Measurements from ENCODE around the gene TYMP.

Gene TYMP

GRCh38 chr22:50505776-50506610 lies 23.8 kb downstream of the TYMP start:
- DNase-seq (ENCODE audit: low read depth) = no peak

DNA sequence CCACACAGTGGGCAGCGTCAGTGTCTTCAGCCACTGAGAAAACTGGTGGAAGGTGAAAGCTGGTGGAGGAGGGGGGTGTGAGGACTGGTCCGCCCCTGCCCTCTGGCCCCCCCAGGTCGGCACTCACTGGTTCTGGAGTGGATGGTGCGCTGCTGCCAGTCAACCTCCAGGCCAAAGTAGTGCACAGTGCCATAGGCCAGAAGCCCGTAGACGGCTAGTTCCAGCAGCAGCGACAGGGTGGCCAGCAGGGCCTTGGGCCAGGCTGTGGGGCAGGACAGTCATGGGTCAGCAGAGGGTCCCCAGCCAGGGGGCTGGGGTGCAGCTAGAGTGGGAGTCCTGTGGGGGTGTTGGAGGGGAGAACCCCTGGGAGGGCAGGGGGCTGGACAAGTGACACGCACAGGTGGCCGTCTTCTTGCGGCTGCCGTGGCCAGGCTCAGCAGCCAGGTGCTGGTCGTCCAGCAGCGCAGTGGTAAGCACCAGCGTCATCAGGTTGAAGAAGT lies 24.5 kb downstream of the TYMP start:
- DNase-seq (ENCODE audit: low read depth) = no peak

- no peak for DNase-seq (ENCODE audit: low read depth)
Observed at GRCh38 chr22:50504369-50505211, 25.2 kb downstream of the TYMP start.

GRCh38 chr22:50503475-50504145 lies 26.2 kb downstream of the TYMP start:
- no peak for DNase-seq (ENCODE audit: low read depth)

DNA sequence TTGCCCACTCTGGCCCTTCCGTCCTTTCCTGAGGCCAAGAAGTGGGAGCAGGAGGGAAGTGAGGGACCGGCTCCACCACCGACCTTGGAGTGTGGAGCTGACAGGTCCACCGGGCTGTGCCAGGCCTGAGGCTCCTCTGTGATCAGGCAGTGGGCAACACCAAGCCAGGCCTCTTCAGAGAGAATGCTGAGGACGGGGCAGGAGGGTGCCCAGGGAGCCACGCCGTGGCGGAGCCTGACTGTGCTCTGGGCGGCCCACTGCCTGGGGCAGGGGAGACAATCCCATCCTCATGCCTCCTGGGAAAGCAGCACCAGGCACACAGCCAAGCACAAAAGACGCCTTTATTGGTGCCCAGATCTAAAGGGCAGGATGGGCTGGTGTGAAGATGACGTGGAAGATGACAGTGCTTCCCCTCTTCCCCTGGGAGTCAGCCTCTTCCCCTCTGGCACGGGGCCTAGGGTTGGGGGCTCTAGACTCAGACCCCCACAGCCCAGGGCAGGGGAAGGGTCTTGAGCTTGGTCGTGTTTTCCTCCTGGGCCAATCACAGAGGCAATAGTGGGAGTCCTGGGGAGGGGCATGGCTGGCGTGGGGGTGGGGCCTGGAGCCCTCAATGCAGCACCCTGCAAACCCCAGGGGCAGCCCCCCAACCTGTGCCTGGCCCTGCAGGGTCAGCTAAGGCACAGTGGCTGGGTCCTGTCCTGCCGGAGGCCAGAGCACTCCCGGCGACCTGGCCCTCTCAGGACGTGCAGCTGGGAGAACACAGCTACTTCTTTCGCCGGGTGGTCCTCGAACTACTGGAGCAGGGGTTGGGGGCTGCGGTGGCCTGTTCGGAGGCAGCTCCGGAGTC lies 27.0 kb downstream of the TYMP start:
- DNase-seq (ENCODE audit: low read depth) = no peak

DNA sequence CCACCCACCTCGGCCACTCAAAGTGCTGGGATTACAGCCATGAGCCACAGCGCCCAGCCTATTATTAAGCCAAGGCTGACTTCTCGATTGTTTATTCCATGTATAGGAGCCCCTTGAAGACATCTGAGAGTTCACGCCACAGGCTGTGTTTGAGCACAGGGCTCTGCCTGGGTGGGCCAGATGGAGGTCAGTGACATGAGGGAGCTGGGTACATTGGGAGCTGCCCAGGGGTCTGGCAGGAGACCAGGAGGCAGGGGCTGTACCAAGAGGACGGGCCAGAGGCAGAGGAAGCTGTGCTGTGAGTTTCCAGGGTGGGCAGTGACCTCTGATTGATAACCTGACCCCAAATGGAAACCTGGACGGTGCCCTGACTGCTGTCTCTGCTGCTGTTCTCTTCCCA lies 27.7 kb downstream of the TYMP start:
- DNase-seq (ENCODE audit: low read depth) = no peak

DNA sequence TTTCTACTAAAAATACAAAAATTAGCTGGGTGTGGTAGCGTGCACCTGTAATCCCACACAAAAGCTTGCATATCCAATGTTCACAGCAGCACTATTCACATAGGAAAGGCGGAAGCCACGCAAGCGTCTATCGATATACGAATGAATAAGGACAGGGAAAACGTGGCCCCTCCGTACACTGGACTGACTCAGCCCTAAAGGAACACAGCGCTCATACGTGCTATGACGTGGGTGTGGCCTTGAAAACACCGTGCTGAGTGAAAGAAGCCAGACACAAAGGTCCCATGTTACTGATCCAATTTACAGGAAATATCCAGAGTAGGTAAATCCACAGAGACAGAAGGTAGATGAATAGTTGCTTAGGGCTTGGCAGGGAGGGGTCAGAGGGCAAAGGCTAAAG lies 29.4 kb downstream of the TYMP start:
- DNase-seq (ENCODE audit: low read depth) = no peak

- DNase-seq (ENCODE audit: low read depth) = peak; percentile 56
Observed at GRCh38 chr22:50498322-50498890, 31.4 kb downstream of the TYMP start.

GRCh38 chr22:50497093-50497492 lies 32.7 kb downstream of the TYMP start:
- no peak for DNase-seq (ENCODE audit: low read depth)

- DNase-seq (ENCODE audit: low read depth) = no peak
Observed at GRCh38 chr22:50490531-50491308, 39.1 kb downstream of the TYMP start.

GRCh38 chr22:50489363-50490243 lies 40.2 kb downstream of the TYMP start:
- no peak for DNase-seq (ENCODE audit: low read depth)

GRCh38 chr22:50488886-50489285 lies 40.9 kb downstream of the TYMP start:
- no peak for DNase-seq (ENCODE audit: low read depth)

- no peak for DNase-seq (ENCODE audit: low read depth)
Observed at GRCh38 chr22:50488006-50488677, 41.7 kb downstream of the TYMP start.

DNA sequence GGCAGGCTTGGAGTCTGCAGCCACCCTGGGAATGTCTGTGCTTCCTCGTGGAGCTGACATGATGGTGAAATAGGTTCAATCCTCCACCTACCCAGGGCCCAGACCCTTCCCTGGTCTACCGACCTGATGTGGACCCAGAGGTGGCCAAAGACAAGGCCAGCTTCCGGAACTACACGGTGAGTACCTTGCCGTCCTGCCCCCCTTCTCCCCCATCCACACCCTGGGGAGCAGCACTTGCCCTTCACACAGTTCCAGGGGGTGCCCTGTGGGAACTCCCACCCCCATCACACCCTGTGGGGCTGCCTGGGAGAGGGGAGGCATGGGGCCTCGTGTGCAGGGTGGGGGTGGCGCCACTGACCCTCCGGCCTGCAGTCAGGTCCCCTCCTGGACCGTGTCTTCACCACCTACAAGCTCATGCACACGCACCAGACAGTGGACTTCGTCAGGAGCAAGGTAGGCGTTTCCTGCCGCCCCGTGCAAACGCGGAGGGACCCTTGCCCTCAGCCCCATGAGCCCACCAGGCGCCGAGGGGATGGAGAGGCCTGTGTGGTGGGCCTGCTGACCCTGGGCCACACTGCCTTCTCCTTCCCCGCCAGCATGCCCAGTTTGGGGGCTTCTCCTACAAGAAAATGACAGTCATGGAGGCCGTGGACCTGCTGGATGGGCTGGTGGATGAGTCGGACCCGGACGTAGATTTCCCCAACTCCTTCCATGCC lies 42.4 kb downstream of the TYMP start:
- DNase-seq (ENCODE audit: low read depth) = no peak

DNA sequence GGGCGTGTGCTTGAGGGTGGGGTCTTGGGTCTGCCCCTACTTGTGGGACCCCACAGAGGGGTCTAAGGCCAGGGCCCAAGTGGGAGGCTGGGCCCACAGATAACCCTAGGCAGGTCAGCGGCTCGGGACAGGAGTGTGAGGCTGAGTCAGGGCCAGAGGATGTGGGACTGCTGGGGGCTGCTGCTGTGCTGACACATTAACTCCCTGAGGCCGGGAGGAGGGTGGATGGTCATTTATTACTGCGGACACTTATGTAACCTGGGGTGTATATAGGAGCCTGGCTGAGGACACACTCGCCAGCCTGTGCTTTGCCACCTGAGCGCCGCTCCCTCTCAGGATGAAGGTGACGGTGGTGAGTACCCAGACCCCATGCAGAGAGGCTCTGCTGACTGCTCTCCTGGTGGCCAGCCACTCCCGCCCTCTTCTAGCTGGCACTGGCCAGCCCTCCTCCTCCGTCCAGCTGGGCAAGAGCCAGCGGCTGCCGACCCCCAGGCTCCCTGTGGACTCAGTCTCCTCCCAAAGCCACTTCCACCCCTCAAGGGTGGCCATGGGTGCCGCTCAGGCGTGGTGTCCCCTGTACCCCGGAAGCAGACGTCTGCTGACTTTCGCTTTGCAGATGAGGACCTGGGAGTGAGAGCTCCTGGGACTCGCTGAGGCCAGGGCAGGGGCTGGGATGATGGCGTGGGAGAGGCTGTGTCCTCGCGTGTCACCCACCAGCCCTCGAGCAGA lies 43.1 kb downstream of the TYMP start, which contains the start of gene MIOX:
Gene MIOX (plus strand): TSS at position 299 of the 729 bp plus-strand sequence. CDS start 39 bp downstream, at position 338.
- DNase-seq (ENCODE audit: low read depth) = no peak

GRCh38 chr22:50485221-50486131 lies 44.3 kb downstream of the TYMP start:
- no peak for DNase-seq (ENCODE audit: low read depth)

Data from T follicular helper cell (primary cell).